ENCODE data around the gene MAD1L1.

The MAD1L1 gene

DNA sequence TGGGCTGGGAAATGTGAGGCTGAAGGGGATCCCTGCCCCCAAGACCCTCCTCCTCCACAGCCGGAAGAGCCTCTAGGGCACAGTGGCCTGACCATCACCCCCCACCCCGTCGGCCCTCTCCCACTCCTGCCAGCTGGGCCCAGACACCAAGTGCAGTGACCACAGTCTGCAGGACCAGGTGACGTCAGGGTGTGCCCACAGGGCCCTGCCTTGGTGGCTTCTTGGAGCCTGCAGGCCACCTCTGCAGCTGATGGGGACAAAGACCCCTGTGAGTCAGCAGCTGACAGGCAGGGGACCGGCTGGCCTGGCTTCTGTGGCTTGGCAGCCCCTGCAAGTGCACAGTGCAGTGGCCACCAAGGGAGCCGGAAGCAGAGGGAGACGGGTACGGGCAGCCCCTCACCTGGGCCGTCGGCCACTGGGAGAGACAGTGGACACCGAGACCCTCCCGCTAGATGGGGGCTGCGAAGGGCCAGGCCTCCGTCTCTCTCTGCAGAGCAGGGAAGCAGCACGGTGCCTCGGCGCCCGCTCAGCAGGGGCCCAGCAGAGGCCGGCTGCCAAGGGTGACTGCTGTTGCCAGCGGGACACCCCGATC lies 288.0 kb downstream of the MAD1L1 start:
- DNase-seq: no peak

DNA sequence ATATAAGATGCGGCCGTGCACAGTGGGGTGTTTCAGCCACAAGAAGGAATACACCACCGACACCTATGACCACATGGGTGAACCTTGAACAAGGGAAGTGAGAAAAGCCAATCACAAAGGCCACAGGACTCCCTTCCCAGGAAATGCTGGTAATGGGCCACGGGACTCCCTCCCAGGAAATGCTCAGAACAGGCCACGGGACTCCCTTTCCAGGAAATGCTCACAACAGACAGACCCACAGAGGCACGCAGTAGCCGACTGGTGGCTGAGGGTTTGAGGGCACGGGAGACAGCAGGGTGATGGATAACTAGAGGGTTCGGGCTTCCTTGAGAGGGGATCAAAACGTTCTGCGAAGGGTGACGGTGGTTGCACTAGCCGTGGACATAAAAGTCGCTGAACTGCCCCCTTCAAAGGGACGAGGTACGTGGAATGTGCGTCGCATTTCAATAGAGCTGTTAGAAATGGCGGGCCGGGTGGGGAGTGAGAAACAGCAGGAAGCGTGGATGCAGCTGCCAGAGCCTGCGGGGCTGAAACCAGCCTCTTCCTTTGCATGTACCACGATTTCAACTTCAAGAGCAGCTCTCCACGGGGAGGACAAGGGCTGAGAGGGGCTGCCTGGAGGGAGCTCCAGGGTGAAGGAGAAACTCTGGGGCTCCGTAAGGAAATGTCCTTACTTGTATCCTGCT lies 288.7 kb downstream of the MAD1L1 start:
- no peak for DNase-seq

- no peak for DNase-seq
Observed at GRCh38 chr7:1943326-1943725, 289.4 kb downstream of the MAD1L1 start.

GRCh38 chr7:1942941-1943289 lies 289.8 kb downstream of the MAD1L1 start:
- no peak for DNase-seq

- no peak for DNase-seq
Observed at GRCh38 chr7:1942243-1942940, 290.4 kb downstream of the MAD1L1 start.

DNA sequence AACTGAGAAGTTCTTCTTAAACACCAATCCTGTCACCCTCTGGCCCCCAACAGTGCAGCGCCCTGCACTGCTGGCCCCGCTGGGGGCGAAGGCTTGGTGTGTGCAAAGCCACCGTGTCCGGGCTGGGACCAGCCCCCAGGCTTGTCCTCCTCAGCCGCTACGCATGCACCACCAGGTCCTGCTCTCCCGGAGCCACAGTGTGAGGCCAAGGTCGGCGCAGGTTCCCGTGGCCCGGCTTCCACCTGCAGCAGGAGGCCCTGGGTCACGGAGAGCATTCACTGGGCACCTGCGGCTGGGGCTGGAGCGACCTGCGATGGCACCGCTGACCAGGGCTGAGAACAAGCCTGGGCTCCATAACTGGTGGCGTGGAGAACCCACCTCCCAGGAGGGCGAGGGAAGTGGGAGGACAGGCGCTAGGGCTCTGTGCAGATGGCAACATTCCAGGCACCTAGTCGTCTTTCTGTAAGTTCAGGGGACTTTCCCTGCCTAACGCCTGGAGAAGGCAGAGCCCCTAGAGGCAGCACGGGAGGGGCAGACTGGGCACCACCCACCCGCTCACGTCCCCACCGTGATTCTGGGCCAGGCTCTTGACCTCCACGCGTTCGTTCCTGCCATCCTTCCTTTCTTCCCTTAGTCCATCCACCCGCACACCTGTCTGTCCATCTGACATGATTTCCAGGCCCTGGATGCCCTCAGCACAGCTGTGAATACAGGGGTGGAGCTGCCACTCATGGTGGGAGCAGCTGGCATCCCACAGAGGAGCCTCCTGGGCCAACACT lies 291.1 kb downstream of the MAD1L1 start:
- DNase-seq: no peak

DNA sequence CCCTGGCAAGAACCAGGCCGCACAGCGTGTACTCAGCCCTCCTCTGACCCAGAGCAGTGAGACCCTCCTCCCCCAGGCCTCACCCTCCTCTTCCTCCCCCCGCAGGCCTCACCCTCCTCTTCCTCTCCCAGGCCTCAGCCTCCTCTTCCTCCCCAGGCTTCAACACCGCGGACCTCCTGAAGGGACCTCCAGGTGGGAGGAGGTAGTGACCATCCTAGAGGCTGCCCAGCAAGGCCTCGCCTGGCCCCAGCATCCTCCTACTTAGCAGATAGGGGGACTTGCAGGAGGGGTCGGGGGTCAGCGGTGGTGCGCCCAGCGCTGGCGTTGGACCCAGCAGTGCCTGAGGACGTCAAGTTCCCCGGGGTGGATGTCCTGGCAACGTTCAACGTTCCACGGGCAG lies 291.9 kb downstream of the MAD1L1 start:
- DNase-seq: no peak

- DNase-seq: peak; percentile 90
Observed at GRCh38 chr7:1940402-1940786, 292.4 kb downstream of the MAD1L1 start.

- DNase-seq: peak; percentile 30
Observed at GRCh38 chr7:1939434-1940401, 293.0 kb downstream of the MAD1L1 start.

DNA sequence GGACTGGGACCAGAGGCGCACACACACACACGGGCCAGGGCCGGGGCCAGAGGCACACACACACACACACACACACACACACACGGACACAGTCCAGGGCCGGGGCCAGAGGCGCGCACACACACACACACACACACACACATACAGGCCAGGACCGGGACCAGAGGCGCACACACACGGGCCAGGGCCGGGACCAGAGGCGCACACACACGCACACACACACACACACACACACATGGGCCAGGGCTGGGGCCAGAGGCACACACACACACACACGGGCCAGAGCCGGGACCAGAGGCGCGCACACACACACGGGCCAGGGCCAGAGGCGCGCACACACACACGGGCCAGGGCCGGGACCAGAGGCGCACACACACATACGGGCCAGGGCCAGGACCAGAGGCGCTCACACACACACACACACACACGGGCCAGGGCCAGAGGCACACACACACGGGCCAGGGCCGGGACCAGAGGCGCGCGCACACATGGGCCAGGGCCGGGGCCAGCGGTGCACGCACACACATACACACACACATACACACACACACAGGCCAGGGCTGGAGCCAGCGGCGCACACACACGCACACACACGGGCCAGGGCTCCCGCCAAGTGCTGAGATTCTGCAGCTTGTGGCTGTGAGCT lies 293.8 kb downstream of the MAD1L1 start:
- DNase-seq: peak; percentile 42

- no peak for DNase-seq
Observed at GRCh38 chr7:1937252-1937605, 295.5 kb downstream of the MAD1L1 start.

DNA sequence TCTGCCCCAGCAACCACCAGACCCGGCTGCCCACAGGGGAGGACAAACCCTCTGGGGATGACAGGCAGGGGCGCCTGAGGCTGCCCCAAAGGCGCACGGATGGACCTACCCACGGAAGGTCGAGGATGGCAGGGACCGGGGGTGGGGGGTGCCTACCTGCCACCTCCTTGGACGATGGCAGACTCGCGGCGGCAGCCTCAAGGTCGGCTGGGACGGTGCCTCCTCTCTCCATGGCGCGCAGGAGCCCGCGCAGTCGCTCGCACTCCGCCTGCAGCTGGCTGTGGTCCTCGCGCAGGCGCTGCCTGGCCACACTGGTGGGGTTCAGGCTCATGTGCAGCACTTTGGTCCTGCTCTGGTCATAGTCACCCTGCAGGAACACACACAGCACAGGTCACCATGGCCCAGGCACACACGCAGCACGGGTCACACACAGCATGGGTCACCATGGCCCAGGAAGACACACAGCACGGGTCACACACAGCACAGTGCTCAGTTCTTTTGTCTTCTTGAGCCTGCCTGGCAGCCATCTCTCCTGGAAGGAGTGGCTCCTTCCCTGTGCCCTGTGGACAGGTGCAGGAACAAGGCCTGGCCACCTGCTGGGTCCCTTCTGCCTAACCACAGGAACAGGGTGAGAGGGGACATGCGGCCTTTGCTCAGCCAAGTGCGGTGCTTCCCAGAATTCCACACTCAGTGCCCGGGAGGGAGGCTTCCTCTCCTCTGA lies 296.1 kb downstream of the MAD1L1 start:
- no peak for DNase-seq

DNA sequence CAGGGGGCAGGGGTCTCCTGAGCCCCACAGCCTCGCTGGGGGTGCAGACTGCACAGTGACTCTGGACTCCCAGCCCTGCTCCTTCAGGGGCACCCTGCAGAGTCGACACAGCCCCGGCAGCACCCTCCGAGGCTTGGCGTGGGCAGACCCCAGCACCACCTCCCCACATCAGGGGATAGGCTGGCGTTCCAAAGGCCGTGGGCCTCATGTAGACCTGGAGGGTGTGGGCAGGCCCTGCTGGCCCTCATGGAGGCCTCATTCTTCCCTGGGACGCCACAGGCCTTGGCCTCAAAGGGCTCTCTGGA lies 296.8 kb downstream of the MAD1L1 start:
- DNase-seq: no peak

DNA sequence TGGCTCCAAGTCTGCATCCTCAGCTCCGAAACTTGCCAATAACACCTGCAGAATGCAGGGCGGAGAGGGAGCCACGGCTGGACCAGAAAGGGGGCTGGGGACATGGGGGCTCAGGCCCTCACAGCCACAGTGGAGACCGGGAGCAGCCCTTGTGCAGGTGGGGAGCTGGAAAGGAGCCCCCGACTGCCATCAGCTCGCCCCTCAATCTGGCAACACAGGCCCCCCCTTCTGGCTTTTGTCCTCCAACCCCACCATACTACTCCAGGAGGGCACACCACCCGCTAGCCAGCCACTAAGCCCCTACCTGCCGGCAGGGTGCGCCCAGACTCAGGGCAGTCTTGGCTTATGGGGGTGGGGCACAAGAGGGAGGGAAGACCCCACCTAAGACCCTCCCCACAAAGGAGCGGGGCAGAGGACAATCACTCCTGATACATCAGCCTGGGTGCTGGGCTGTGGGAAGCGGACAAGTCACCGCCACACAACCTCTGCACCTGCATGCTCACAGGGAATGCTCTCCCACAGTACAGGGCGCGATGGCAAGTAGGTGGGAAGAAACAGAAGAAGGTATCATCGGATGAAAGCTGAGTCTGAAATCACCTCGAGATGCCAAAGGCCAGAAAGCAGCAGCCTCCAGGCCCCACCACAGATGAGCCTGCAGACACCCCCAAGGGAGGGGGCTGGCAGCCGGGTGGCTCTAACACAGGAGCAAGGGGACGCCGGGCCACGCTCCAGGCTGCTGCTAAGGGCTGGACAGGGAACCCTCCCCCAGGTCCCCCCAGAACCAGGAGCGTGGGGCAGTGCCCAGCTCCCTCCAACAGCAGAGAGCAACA lies 297.4 kb downstream of the MAD1L1 start:
- no peak for DNase-seq

DNA sequence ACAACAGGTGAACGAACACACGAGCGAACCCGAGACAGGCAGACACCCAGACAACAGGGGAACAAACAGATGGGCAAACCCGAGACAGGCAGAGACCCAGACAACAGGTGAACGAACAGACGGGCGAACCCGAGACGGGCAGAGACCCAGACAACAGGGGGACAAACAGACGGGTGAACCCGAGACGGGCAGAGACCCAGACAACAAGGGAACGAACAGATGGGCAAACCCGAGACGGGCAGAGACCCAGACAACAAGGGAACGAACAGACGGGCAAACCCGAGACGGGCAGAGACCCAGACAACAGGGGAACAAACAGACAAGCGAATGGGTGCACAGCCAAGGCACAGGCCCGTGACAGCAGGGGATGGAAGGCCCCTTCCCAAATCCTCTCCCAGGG lies 298.0 kb downstream of the MAD1L1 start:
- DNase-seq: no peak

- DNase-seq: no peak
Observed at GRCh38 chr7:1934017-1934416, 298.7 kb downstream of the MAD1L1 start.

DNA sequence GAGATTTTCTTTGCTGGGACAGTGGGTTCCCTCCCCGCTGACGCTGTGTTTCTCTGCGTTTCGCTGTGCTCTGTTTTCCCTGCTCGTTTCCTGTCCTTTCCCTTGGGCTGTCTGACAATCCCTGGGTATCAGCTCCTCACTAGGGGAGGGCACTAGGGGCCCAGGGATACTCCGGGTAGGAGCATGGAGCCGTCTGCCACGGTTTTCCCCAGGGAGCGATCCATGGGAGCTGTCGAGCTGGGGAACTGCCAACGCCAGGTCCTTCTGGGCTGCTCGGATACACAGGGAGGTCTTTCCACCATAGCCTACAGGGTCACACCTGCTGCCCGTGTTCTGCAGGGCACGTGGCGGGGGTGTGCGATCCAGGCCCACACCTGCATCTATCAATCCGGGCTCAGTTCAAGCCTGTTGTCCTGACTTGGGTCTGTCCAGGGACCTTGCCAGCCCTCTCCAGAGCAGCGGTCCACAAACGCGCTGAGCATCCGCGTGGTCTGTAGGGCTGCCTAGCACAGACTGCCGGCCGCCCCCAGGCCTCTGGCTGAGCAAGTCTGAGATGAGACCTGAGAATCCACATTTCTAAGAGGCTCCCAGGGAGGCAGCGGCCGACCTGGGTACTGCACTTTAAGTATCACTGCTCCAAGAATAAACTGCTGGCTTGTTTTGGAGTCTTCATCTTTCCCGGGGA lies 299.5 kb downstream of the MAD1L1 start:
- DNase-seq: no peak

- no peak for DNase-seq
Observed at GRCh38 chr7:1931951-1932270, 300.8 kb downstream of the MAD1L1 start.

GRCh38 chr7:1931256-1931950 lies 301.3 kb downstream of the MAD1L1 start:
- no peak for DNase-seq

Data from CD4-positive, alpha-beta T cell treated with Interleukin-10 for 1 hour (primary cell).